ENCODE results near the gene FURIN.

FURIN gene

GRCh38 chr15:90902040-90902839 is 33.9 kb downstream of the FURIN start (continued):
- TF ChIP-seq ZNF560 (tag by site-specific recombination; IDR thresholded peaks at IDR 0.05; ENCODE audit: borderline replicate concordance) = no peak
- TF ChIP-seq ZNF335 (tag by site-specific recombination; conservative IDR thresholded peaks at IDR 0.05) = peak; percentile 83
- TF ChIP-seq ZNF529 (tag by site-specific recombination; IDR thresholded peaks at IDR 0.05; ENCODE audit: insufficient replicate concordance) = no peak
- TF ChIP-seq ZNF426 (tag by site-specific recombination; IDR thresholded peaks at IDR 0.05) = no peak

DNA sequence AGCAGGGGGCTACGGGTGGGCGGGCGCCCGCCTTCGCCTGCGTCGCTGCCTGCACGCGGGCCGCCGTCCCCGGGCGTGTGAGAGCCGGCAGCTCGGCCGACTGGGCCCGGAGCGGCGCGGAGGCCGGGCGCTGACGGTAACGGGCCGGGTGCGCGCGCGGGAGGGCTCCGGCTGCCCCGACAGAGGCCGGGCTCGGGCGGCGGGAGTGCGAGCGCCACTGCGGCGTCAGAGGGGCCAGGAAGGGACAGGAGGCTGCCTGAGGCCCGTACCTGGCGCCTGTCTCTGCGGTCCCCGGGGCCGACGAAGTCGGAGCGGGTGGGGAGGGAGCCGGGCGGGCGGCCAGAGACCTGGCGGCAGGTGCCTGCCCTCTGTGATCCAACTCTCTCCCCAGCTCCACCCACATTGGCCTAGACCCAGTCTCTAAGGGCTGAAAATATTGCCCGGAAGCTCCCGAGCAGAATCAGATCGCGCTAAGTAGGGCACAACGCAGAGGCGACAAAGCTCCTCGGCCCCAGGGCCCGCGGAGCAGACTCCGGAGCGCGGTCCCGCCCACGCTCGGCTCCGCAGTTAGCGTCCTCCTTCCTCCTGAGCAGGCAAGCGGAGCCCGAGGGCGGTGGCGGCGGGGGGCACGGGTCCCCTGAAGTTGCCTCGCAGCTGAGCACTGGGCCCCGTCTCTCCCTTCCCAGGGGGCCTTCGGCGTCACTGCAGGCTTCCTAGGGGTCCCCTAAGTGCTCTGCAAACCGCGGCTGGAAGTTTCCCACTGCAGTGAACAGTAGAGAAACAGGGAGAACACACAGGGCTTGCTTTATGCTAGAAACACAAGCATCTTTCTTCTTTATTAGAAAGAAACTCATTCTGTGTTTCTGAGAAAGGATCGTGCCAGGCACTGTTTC is 34.7 kb downstream of the FURIN start, which contains the start of gene MAN2A2:
Gene MAN2A2 (plus strand): TSS at position 463 of the 893 bp plus-strand sequence. CDS start 906 bp downstream, outside the sequence.
- peaks cover 13 to 35% of the 10 kb centered on the region in 2 experiments for H3K36me3 ChIP-seq (ENCODE audit: control insufficient read depth in 2 of 2, insufficient read depth in 1 of 2, low read length in 2 of 2)
- H3K9me3 ChIP-seq (ENCODE audit: control insufficient read depth, insufficient read depth, low read depth, low read length) = no peaks in the 10 kb centered on the region
- ChIA-PET CTCF (interaction anchor here (0.5 to 8.3 kb wide), 21 partner anchors 10 to 1166 kb away, joined by 3 to 126 read pairs (median 3); partner anchors contain the start of genes HDDC3, RCCD1 and UNC45A), POLR2A (interaction anchor here (0.5 to 3.8 kb wide), 19 partner anchors 8 to 1661 kb away, joined by 3 to 88 read pairs (median 4); partner anchors contain the start of genes BLM, HDDC3, PRC1 and RCCD1)
- H3K4me3 ChIP-seq (ENCODE audit: low read depth, low read length) = peak within 1 kb of the TSS; percentile 74
- H3K4me1 ChIP-seq (ENCODE audit: control insufficient read depth, insufficient read depth, low read length) = peaks cover 13% of the 10 kb centered on the region
- H3K27ac ChIP-seq (ENCODE audit: extremely low read depth, low read depth, low read length) = peak within 1 kb of the TSS; percentile 98
- TF ChIP-seq GLIS1 (tag by site-specific recombination; IDR thresholded peaks at IDR 0.05) (peak; percentile 96), ZNF416 (tag by site-specific recombination; IDR thresholded peaks at IDR 0.05) (no peak), ZNF677 (tag by site-specific recombination; IDR thresholded peaks at IDR 0.05) (no peak), ZNF707 (tag by site-specific recombination; IDR thresholded peaks at IDR 0.05) (no peak), FEZF1 (tag by site-specific recombination; IDR thresholded peaks at IDR 0.05) (no peak), ZNF830 (tag by site-specific recombination; IDR thresholded peaks at IDR 0.05; ENCODE audit: low read depth) (no peak), ZBTB20 (tag by site-specific recombination; IDR thresholded peaks at IDR 0.05) (peak; percentile 90), ZNF132 (tag by site-specific recombination; IDR thresholded peaks at IDR 0.05; ENCODE audit: borderline replicate concordance) (no peak), ZNF133 (tag by site-specific recombination; IDR thresholded peaks at IDR 0.05) (no peak), ZNF561 (tag by site-specific recombination; IDR thresholded peaks at IDR 0.05; ENCODE audit: borderline replicate concordance) (peak; percentile 58; the same call in 1 of the 2 replicates), MZF1 (tag by site-specific recombination; IDR thresholded peaks at IDR 0.05; ENCODE audit: borderline replicate concordance) (0 out of 2 replicates have a peak, but pooled peaks have one; percentile 24), PATZ1 (tag by site-specific recombination; IDR thresholded peaks at IDR 0.05) (peak; percentile 74)
- TF ChIP-seq, protein P1, sequence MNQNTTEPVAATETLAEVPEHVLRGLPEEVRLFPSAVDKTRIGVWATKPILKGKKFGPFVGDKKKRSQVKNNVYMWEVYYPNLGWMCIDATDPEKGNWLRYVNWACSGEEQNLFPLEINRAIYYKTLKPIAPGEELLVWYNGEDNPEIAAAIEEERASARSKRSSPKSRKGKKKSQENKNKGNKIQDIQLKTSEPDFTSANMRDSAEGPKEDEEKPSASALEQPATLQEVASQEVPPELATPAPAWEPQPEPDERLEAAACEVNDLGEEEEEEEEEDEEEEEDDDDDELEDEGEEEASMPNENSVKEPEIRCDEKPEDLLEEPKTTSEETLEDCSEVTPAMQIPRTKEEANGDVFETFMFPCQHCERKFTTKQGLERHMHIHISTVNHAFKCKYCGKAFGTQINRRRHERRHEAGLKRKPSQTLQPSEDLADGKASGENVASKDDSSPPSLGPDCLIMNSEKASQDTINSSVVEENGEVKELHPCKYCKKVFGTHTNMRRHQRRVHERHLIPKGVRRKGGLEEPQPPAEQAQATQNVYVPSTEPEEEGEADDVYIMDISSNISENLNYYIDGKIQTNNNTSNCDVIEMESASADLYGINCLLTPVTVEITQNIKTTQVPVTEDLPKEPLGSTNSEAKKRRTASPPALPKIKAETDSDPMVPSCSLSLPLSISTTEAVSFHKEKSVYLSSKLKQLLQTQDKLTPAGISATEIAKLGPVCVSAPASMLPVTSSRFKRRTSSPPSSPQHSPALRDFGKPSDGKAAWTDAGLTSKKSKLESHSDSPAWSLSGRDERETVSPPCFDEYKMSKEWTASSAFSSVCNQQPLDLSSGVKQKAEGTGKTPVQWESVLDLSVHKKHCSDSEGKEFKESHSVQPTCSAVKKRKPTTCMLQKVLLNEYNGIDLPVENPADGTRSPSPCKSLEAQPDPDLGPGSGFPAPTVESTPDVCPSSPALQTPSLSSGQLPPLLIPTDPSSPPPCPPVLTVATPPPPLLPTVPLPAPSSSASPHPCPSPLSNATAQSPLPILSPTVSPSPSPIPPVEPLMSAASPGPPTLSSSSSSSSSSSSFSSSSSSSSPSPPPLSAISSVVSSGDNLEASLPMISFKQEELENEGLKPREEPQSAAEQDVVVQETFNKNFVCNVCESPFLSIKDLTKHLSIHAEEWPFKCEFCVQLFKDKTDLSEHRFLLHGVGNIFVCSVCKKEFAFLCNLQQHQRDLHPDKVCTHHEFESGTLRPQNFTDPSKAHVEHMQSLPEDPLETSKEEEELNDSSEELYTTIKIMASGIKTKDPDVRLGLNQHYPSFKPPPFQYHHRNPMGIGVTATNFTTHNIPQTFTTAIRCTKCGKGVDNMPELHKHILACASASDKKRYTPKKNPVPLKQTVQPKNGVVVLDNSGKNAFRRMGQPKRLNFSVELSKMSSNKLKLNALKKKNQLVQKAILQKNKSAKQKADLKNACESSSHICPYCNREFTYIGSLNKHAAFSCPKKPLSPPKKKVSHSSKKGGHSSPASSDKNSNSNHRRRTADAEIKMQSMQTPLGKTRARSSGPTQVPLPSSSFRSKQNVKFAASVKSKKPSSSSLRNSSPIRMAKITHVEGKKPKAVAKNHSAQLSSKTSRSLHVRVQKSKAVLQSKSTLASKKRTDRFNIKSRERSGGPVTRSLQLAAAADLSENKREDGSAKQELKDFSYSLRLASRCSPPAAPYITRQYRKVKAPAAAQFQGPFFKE (tag by site-specific recombination; IDR thresholded peaks at IDR 0.05; ENCODE audit: borderline replicate concordance) = no peak
- TF ChIP-seq, protein P2, sequence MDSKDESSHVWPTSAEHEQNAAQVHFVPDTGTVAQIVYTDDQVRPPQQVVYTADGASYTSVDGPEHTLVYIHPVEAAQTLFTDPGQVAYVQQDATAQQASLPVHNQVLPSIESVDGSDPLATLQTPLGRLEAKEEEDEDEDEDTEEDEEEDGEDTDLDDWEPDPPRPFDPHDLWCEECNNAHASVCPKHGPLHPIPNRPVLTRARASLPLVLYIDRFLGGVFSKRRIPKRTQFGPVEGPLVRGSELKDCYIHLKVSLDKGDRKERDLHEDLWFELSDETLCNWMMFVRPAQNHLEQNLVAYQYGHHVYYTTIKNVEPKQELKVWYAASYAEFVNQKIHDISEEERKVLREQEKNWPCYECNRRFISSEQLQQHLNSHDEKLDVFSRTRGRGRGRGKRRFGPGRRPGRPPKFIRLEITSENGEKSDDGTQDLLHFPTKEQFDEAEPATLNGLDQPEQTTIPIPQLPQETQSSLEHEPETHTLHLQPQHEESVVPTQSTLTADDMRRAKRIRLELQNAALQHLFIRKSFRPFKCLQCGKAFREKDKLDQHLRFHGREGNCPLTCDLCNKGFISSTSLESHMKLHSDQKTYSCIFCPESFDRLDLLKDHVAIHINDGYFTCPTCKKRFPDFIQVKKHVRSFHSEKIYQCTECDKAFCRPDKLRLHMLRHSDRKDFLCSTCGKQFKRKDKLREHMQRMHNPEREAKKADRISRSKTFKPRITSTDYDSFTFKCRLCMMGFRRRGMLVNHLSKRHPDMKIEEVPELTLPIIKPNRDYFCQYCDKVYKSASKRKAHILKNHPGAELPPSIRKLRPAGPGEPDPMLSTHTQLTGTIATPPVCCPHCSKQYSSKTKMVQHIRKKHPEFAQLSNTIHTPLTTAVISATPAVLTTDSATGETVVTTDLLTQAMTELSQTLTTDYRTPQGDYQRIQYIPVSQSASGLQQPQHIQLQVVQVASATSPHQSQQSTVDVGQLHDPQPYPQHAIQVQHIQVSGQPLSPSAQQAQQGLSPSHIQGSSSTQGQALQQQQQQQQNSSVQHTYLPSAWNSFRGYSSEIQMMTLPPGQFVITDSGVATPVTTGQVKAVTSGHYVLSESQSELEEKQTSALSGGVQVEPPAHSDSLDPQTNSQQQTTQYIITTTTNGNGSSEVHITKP (tag by site-specific recombination; IDR thresholded peaks at IDR 0.05) = peak; percentile 23; the same call in 1 of the 2 replicates
- TF ChIP-seq, protein P3, sequence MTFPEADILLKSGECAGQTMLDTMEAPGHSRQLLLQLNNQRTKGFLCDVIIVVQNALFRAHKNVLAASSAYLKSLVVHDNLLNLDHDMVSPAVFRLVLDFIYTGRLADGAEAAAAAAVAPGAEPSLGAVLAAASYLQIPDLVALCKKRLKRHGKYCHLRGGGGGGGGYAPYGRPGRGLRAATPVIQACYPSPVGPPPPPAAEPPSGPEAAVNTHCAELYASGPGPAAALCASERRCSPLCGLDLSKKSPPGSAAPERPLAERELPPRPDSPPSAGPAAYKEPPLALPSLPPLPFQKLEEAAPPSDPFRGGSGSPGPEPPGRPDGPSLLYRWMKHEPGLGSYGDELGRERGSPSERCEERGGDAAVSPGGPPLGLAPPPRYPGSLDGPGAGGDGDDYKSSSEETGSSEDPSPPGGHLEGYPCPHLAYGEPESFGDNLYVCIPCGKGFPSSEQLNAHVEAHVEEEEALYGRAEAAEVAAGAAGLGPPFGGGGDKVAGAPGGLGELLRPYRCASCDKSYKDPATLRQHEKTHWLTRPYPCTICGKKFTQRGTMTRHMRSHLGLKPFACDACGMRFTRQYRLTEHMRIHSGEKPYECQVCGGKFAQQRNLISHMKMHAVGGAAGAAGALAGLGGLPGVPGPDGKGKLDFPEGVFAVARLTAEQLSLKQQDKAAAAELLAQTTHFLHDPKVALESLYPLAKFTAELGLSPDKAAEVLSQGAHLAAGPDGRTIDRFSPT (tag by site-specific recombination; IDR thresholded peaks at IDR 0.05) = no peak

All from HEK293 (cell line).